ENCODE results near the gene MUC5AC. TPM values are rescaled to one million over a fixed set of nuclear protein-coding genes. Genes with fewer than 3 reads are reported as not detected.

Gene MUC5AC
- total RNA-seq, 6 experiments from 2014 or later, result not detected

- Mint-ChIP-seq H3K4me3 (no peak overlapping the region), H3K27me3 (ENCODE audit: insufficient read depth) (no peaks in the 10 kb centered on the region), H3K36me3 (ENCODE audit: low read depth) (peaks cover 8% of the 10 kb centered on the region; the same call in 1 of the 2 replicates), H3K27ac (no peak overlapping the region), H3K9me3 (peaks cover 19% of the 10 kb centered on the region), H3K4me1 (ENCODE audit: low read depth) (no peaks in the 10 kb centered on the region)
- DNase-seq, result no peak
- no peak for TF ChIP-seq CTCF (IDR thresholded peaks at IDR 0.05)
Observed at GRCh38 chr11:1178906-1179305, 21.2 kb downstream of the MUC5AC start.

GRCh38 chr11:1179641-1180040 lies 21.9 kb downstream of the MUC5AC start:
- no peaks in the 10 kb centered on the region for H3K4me1 Mint-ChIP-seq (ENCODE audit: low read depth)
- H3K36me3 Mint-ChIP-seq (ENCODE audit: low read depth), result peaks cover 8% of the 10 kb centered on the region; the same call in 1 of the 2 replicates
- TF ChIP-seq CTCF (IDR thresholded peaks at IDR 0.05), result no peak
- H3K9me3 Mint-ChIP-seq, result peaks cover 19% of the 10 kb centered on the region
- H3K27me3 Mint-ChIP-seq (ENCODE audit: insufficient read depth), result no peaks in the 10 kb centered on the region
- no peak overlapping the region for H3K27ac Mint-ChIP-seq
- no peak for DNase-seq
- no peak overlapping the region for H3K4me3 Mint-ChIP-seq

- H3K4me3 Mint-ChIP-seq, result no peak overlapping the region
- TF ChIP-seq CTCF (IDR thresholded peaks at IDR 0.05), result no peak
- H3K9me3 Mint-ChIP-seq, result peaks cover 13% of the 10 kb centered on the region
- H3K36me3 Mint-ChIP-seq (ENCODE audit: low read depth), result peaks cover 8% of the 10 kb centered on the region; the same call in 1 of the 2 replicates
- H3K27me3 Mint-ChIP-seq (ENCODE audit: insufficient read depth), result no peaks in the 10 kb centered on the region
- no peak overlapping the region for H3K27ac Mint-ChIP-seq
- no peaks in the 10 kb centered on the region for H3K4me1 Mint-ChIP-seq (ENCODE audit: low read depth)
- DNase-seq, result no peak
Observed at GRCh38 chr11:1180171-1180570, 22.4 kb downstream of the MUC5AC start.

GRCh38 chr11:1180947-1181391 lies 23.2 kb downstream of the MUC5AC start:
- no peak overlapping the region for H3K4me3 Mint-ChIP-seq
- H3K27ac Mint-ChIP-seq, result no peak overlapping the region
- TF ChIP-seq CTCF (IDR thresholded peaks at IDR 0.05), result no peak
- no peak for DNase-seq
- H3K4me1 Mint-ChIP-seq (ENCODE audit: low read depth), result no peaks in the 10 kb centered on the region
- no peaks in the 10 kb centered on the region for H3K27me3 Mint-ChIP-seq (ENCODE audit: insufficient read depth)
- H3K9me3 Mint-ChIP-seq, result peaks cover 5% of the 10 kb centered on the region
- H3K36me3 Mint-ChIP-seq (ENCODE audit: low read depth), result no peaks in the 10 kb centered on the region

GRCh38 chr11:1181420-1181819 lies 23.7 kb downstream of the MUC5AC start:
- TF ChIP-seq CTCF (IDR thresholded peaks at IDR 0.05), result no peak

More at GRCh38 chr11:1181420-1181819, 23.7 kb downstream of the MUC5AC start:
- H3K9me3 Mint-ChIP-seq, result peaks cover 5% of the 10 kb centered on the region
- no peaks in the 10 kb centered on the region for H3K4me1 Mint-ChIP-seq (ENCODE audit: low read depth)
- H3K4me3 Mint-ChIP-seq, result no peak overlapping the region
- no peak overlapping the region for H3K27ac Mint-ChIP-seq
- no peaks in the 10 kb centered on the region for H3K36me3 Mint-ChIP-seq (ENCODE audit: low read depth)
- no peaks in the 10 kb centered on the region for H3K27me3 Mint-ChIP-seq (ENCODE audit: insufficient read depth)
- no peak for DNase-seq

All from HFFc6 (cell line).